Osteoblast (primary cell): ENCODE measurements around the gene CCL18. TPM values are rescaled to one million over a fixed set of nuclear protein-coding genes. Genes with fewer than 3 reads are reported as not detected.
"Not testable (repeated sequence)": the region's sequence is repeated elsewhere in the genome, so short reads cannot be mapped to it uniquely, and the experiment has no call there.

Experiments used
- DNase-seq: peaks from one replicate; pipeline ENCODE4 v3.0.0; 2011; ENCODE audit warnings: low spot score, mixed read lengths; ENCODE audit not compliant: insufficient read length; ENCODE audit errors: missing footprints
- H2AFZ ChIP-seq: 2 replicates; pipeline ENCODE4 v1.6.0; 2011; ENCODE audit warnings: mild to moderate bottlenecking, low read length
- H3K27ac ChIP-seq: 2 replicates; pipeline ENCODE4 v1.5.1; 2011; ENCODE audit warnings: mild to moderate bottlenecking, low read depth, low read length, moderate library complexity
- H3K27me3 ChIP-seq: 2 replicates; pipeline ENCODE4 v1.6.0; 2012; ENCODE audit warnings: mild to moderate bottlenecking, control low read depth, inconsistent platforms, low read length, moderate library complexity; ENCODE audit not compliant: insufficient read depth
- H3K36me3 ChIP-seq: 2 replicates; pipeline ENCODE4 v1.5.1; 2011; ENCODE audit warnings: mild to moderate bottlenecking, low read length, control low read depth, moderate library complexity; ENCODE audit not compliant: insufficient read depth
- H3K4me1 ChIP-seq: 2 replicates; pipeline ENCODE4 v1.5.1; 2011; ENCODE audit warnings: mild to moderate bottlenecking, low read length, control low read depth, moderate library complexity; ENCODE audit not compliant: insufficient read depth
- H3K4me2 ChIP-seq: 2 replicates; pipeline ENCODE4 v1.6.0; 2011; ENCODE audit warnings: mild to moderate bottlenecking, low read length; ENCODE audit not compliant: insufficient read depth
- H3K4me3 ChIP-seq: fragments of 200-600 bp; sonication (generic); 3 replicates; pipeline ENCODE4 v1.5.1; 2012; ENCODE audit warnings: mild to moderate bottlenecking, low read length, inconsistent platforms; ENCODE audit not compliant: insufficient read depth
- H3K79me2 ChIP-seq: 2 replicates; pipeline ENCODE4 v1.6.0; 2012; ENCODE audit warnings: mild to moderate bottlenecking, low read length, control low read depth, inconsistent platforms; ENCODE audit not compliant: insufficient read depth
- H3K9me3 ChIP-seq: 2 replicates; pipeline ENCODE4 v1.5.1; 2011; ENCODE audit warnings: low read depth, low read length, control low read depth
- H4K20me1 ChIP-seq: 2 replicates; pipeline ENCODE4 v1.6.0; 2012; ENCODE audit warnings: mild to moderate bottlenecking, low read length, control low read depth; ENCODE audit not compliant: insufficient read depth
- small RNA-seq: library from RNA; depleted of rRNA; stranded (forward); fragments of <200 nt; gene quantifications from one replicate; pipeline ENCODE3, GENCODE V24; 2012
- total RNA-seq: library from RNA; depleted of rRNA; stranded (reverse); fragments of >200 nt; gene quantifications from 2 replicates; pipeline ENCODE4 v1.2.3, GENCODE V29; 2012
- TF ChIP-seq, protein P1 (sequence below): IDR thresholded peaks from 2 replicates; pipeline ENCODE4 v1.5.1; 2011; ENCODE audit warnings: mild to moderate bottlenecking, low read depth, low read length, moderate library complexity; ENCODE audit errors: extremely low read depth

CCL18 gene
- total RNA-seq, 1 donor: 0.36 TPM

DNA sequence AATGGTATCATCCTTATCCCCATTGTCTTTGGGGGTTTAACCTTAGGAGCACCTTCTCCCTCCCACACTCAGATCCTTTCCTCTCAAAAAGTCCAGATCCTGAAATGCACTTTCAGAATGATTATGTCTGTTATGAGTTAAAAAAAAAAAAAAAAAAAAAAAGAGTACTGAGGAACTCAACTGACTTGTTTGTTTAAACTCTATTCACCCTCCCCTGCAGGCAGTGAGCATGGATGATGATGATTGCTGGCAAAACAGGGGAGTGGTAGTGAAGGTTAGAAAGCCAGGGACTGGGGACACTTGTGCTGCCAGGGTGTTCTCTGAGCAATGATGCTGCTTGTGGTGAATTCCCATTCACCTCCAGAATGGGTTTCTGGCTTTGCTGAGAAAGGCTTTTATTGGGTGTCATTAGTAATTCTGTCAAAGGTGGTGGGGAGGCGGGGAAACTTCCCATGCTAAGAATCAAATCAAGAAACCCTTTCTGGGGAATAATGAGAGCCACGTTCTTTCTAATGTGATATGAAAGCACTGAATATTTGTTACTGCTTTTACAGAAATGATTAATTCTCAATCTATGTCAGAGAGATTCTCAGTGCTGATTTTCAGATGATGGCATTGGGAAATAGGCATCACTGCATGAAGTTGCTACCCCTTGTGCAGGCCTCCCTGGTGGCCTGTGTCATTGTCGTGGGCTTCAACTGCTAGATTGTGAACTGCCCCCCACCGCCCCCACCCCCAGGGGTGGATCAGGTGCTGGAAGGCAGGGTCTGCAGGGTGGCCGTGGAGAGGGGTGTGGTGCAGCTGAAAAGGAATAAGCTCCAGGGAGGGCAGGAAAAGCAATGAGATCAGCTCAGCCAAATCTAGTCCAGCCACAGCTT lies 53.7 kb downstream of the CCL18 start:
- Histone ChIP-seq H3K27ac (no peak overlapping the region), H3K27me3 (no peaks in the 10 kb centered on the region), H3K4me1 (no peaks in the 10 kb centered on the region), H3K9me3 (no peaks in the 10 kb centered on the region), H2AFZ (no peak overlapping the region), H3K4me3 (no peak overlapping the region), H3K79me2 (no peaks in the 10 kb centered on the region), H3K4me2 (no peak overlapping the region), H3K36me3 (no peaks in the 10 kb centered on the region), H4K20me1 (no peaks in the 10 kb centered on the region)
- TF ChIP-seq, protein P1, sequence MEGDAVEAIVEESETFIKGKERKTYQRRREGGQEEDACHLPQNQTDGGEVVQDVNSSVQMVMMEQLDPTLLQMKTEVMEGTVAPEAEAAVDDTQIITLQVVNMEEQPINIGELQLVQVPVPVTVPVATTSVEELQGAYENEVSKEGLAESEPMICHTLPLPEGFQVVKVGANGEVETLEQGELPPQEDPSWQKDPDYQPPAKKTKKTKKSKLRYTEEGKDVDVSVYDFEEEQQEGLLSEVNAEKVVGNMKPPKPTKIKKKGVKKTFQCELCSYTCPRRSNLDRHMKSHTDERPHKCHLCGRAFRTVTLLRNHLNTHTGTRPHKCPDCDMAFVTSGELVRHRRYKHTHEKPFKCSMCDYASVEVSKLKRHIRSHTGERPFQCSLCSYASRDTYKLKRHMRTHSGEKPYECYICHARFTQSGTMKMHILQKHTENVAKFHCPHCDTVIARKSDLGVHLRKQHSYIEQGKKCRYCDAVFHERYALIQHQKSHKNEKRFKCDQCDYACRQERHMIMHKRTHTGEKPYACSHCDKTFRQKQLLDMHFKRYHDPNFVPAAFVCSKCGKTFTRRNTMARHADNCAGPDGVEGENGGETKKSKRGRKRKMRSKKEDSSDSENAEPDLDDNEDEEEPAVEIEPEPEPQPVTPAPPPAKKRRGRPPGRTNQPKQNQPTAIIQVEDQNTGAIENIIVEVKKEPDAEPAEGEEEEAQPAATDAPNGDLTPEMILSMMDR: no peak
- DNase-seq: no peak

DNA sequence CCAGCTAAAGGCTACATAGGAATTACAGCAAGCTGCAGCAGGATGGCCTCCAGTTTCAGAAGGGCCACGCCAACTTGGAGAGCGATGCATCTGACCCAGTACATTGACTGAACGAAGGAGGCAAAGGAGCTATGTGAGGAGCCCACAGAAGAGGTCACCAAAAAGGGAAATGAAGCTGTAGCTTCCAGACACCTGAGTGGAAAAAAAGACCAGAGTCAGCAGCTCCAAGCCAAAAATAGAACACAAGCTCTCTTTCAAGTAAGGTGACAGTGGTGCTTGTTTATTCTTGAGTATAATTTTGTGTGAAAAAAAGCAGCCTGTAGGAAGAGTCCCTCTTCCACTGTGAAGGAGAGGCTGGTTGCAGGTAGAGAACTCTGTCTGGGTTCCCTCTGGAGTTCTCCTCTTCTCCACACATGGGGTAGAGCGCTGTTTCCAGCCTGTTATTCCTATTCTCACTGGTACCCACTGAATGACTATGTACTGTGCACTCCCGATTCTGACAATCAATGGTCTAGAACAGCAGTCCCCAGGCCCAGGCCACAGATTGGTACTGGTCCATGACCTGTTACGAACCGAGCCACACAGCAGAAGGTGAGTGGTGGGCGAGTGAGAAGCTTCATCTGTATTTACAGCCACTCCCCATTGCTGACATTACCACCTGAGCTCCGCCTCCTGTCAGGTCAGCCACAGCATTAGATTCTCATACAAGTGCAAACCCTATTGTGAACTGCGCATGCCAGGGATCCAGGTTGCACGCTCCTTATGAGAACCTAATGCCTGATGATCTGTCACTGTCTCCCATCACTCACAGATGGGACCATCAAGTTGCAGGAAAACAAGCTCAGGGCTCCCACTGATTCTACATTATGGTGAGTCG lies 54.6 kb downstream of the CCL18 start:
- no peak overlapping the region for H3K4me3 ChIP-seq
- H4K20me1 ChIP-seq: no peaks in the 10 kb centered on the region
- no peak for DNase-seq
- H2AFZ ChIP-seq: no peak overlapping the region
- H3K79me2 ChIP-seq: no peaks in the 10 kb centered on the region
- no peak overlapping the region for H3K4me2 ChIP-seq
- H3K27me3 ChIP-seq: no peaks in the 10 kb centered on the region
- TF ChIP-seq, protein P1: no peak
- no peaks in the 10 kb centered on the region for H3K36me3 ChIP-seq
- no peaks in the 10 kb centered on the region for H3K9me3 ChIP-seq
- H3K4me1 ChIP-seq: no peaks in the 10 kb centered on the region
- no peak overlapping the region for H3K27ac ChIP-seq

DNA sequence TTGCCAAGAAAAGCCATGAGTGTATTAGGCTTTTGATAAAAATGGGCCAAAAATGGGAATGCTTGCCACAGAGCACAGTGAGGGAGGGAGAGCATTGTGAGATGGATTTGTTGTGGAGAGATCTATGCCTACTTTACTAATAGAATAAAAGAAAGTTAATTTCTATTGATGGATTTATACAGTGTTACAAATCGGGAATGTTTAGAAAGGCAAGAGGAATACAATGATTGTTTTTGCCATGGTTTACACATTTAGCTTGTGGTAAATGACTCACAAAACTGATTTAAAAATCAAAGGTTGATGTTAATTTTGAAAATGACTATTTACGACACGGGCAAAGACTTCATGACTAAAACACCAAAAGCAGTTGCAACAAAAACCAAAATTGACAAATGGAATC lies 56.1 kb downstream of the CCL18 start:
- no peak overlapping the region for H3K27ac ChIP-seq
- no peaks in the 10 kb centered on the region for H3K27me3 ChIP-seq
- peaks cover 3% of the 10 kb centered on the region for H3K9me3 ChIP-seq
- DNase-seq: no peak
- no peaks in the 10 kb centered on the region for H4K20me1 ChIP-seq
- no peaks in the 10 kb centered on the region for H3K79me2 ChIP-seq
- no peaks in the 10 kb centered on the region for H3K4me1 ChIP-seq
- no peak overlapping the region for H3K4me2 ChIP-seq
- H3K4me3 ChIP-seq: no peak overlapping the region
- H3K36me3 ChIP-seq: no peaks in the 10 kb centered on the region
- no peak overlapping the region for H2AFZ ChIP-seq
- TF ChIP-seq, protein P1: no peak

DNA sequence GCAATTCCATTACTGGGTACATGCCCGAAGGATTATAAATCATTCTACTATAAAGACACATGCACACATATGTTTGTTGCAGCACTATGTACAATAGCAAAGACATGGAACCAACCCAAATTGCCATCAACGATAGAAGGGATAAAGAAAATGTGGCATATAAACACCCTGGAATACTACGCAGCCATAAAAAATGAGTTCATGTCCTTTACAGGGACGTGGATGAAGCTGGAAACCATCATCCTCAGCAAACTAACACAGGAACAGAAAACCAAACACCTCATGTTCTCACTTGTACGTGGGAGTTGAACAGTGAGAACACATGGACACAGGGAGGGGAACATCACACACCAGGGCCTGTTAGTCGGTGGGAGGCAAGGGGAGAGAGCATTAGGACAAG lies 57.0 kb downstream of the CCL18 start:
- H3K4me3 ChIP-seq, H3K4me2 ChIP-seq, H3K9me3 ChIP-seq, H4K20me1 ChIP-seq, H3K4me1 ChIP-seq, H2AFZ ChIP-seq, H3K36me3 ChIP-seq, H3K27ac ChIP-seq, DNase-seq, H3K27me3 ChIP-seq, H3K79me2 ChIP-seq: not testable (repeated sequence)

Small RNA genes within 50 kb of the gene (small RNA-seq; reads per million reads assigned to genes)
- not detected for gene RN7SL301P

Other genes starting within 250 kb of the CCL18 start
- not detected in 2 replicates for gene HEATR9, start 195.4 kb upstream of the CCL18 start, total RNA-seq
- under 0.01 and 0.36 TPM in 2 replicates for gene CCL5, start 183.9 kb upstream of the CCL18 start, total RNA-seq
- gene RDM1, start 133.5 kb upstream of the CCL18 start, total RNA-seq: 0.29 and 0.36 TPM in 2 replicates
- gene LYZL6, start 120.6 kb upstream of the CCL18 start, total RNA-seq: not detected in 2 replicates
- not detected in 2 replicates for gene CCL16, start 82.8 kb upstream of the CCL18 start, total RNA-seq
- gene CCL14, start 77.5 kb upstream of the CCL18 start, total RNA-seq: not detected in 2 replicates
- gene CCL15, start 62.7 kb upstream of the CCL18 start, total RNA-seq: not detected in 2 replicates
- not detected in 2 replicates for gene CCL23, start 46.3 kb upstream of the CCL18 start, total RNA-seq
- 0.29 and 0.36 TPM in 2 replicates for gene CCL3, start 25.9 kb downstream of the CCL18 start, total RNA-seq
- gene CCL4, start 39.6 kb downstream of the CCL18 start, total RNA-seq: 0.36 TPM in 1 of 2 replicates, not detected in the other
- 0.36 and 0.88 TPM in 2 replicates for gene TBC1D3B, start 112.4 kb downstream of the CCL18 start, total RNA-seq
- not detected in 2 replicates for gene CCL3L1, start 132.5 kb downstream of the CCL18 start, total RNA-seq
- gene CCL4L2, start 146.8 kb downstream of the CCL18 start, total RNA-seq: not detected in 2 replicates
- 0.36 and 0.59 TPM in 2 replicates for gene TBC1D3I, start 200.3 kb downstream of the CCL18 start, total RNA-seq